ENCODE results near the gene FAM161A. TPM values are rescaled to one million over a fixed set of nuclear protein-coding genes. Genes with fewer than 3 reads are reported as not detected.
"Not testable (repeated sequence)": the region's sequence is repeated elsewhere in the genome, so short reads cannot be mapped to it uniquely, and the experiment has no call there.

Gene FAM161A
- total RNA-seq, 1 donor from 2014 or later = 1.5 TPM

DNA sequence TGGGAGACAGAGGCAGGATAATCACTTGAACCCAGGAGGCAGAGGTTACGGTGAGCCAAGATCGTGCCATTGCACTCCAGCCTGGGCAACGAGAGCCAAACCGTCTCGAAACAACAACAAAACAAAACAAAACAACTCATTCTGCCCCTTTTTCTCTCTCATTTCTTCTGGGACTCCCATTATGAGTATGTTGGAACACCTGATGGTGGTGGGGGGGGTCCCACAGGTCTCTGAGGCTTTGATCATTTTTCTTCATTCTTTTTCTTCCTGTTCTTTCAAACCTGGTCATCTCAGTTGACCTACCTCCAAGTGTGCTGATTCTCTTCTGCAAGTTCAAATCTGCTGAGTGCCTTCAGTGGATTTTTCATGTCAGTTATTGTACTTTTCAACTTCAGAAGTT, 8.2 kb upstream of the FAM161A start:
- no peak overlapping the region for H3K27ac ChIP-seq
- intact Hi-C loops (cut with DNase I) = no loop called here
- peaks cover 14% of the 10 kb centered on the region for H3K36me3 ChIP-seq
- no peak overlapping the region for H3K4me3 ChIP-seq
- no peaks in the 10 kb centered on the region for H3K9me3 ChIP-seq
- no peaks in the 10 kb centered on the region for H3K4me1 ChIP-seq
- no peak for TF ChIP-seq CTCF (IDR thresholded peaks at IDR 0.05)
- no peaks in the 10 kb centered on the region for H3K27me3 ChIP-seq
- DNase-seq (no peak), ATAC-seq (no peak)

- H3K4me3 ChIP-seq = no peak overlapping the region
- TF ChIP-seq CTCF (IDR thresholded peaks at IDR 0.05) = no peak
- ATAC-seq (no peak), DNase-seq (no peak)
- H3K4me1 ChIP-seq = peaks cover 10% of the 10 kb centered on the region
- intact Hi-C loops (cut with DNase I) = no loop called here
- H3K9me3 ChIP-seq = no peaks in the 10 kb centered on the region
- H3K27ac ChIP-seq = no peak overlapping the region
- no peaks in the 10 kb centered on the region for H3K27me3 ChIP-seq
- no peaks in the 10 kb centered on the region for H3K36me3 ChIP-seq
Observed at GRCh38 chr2:61857224-61857623, 3.4 kb upstream of the FAM161A start.

- ATAC-seq (no peak), DNase-seq (no peak)
- H3K27ac ChIP-seq = peak overlapping the region; percentile 39
- no peaks in the 10 kb centered on the region for H3K27me3 ChIP-seq
- intact Hi-C loops (cut with DNase I) = no loop called here
- H3K4me3 ChIP-seq = peak overlapping the region; percentile 75
- TF ChIP-seq CTCF (IDR thresholded peaks at IDR 0.05) = no peak
- H3K9me3 ChIP-seq = no peaks in the 10 kb centered on the region
- peaks cover 10% of the 10 kb centered on the region for H3K4me1 ChIP-seq
- H3K36me3 ChIP-seq = no peaks in the 10 kb centered on the region
Observed at GRCh38 chr2:61855318-61855613, 1.4 kb upstream of the FAM161A start.

GRCh38 chr2:61854564-61855317, 881 bp upstream of the FAM161A start:
- H3K4me3 ChIP-seq = peak overlapping the region; percentile 75
- H3K4me1 ChIP-seq = peaks cover 10% of the 10 kb centered on the region
- no peaks in the 10 kb centered on the region for H3K27me3 ChIP-seq
- intact Hi-C loops (cut with DNase I) = no loop called here
- H3K9me3 ChIP-seq = no peaks in the 10 kb centered on the region
- ATAC-seq (peak; percentile 96), DNase-seq (no peak)
- H3K36me3 ChIP-seq = no peaks in the 10 kb centered on the region
- no peak for TF ChIP-seq CTCF (IDR thresholded peaks at IDR 0.05)
- peak overlapping the region; percentile 39 for H3K27ac ChIP-seq

- Histone ChIP-seq H3K27me3 (no peaks in the 10 kb centered on the region), H3K4me1 (peaks cover 10% of the 10 kb centered on the region), H3K36me3 (no peaks in the 10 kb centered on the region), H3K4me3 (peak overlapping the region; percentile 75), H3K27ac (peak overlapping the region; percentile 73), H3K9me3 (no peaks in the 10 kb centered on the region)
- DNase-seq (peak; percentile 87), ATAC-seq (peak; percentile 87)
- TF ChIP-seq CTCF (IDR thresholded peaks at IDR 0.05) = no peak
- intact Hi-C loops (cut with DNase I) = no loop called here
Observed at GRCh38 chr2:61853086-61853846, 594 bp downstream of the FAM161A start.

DNA sequence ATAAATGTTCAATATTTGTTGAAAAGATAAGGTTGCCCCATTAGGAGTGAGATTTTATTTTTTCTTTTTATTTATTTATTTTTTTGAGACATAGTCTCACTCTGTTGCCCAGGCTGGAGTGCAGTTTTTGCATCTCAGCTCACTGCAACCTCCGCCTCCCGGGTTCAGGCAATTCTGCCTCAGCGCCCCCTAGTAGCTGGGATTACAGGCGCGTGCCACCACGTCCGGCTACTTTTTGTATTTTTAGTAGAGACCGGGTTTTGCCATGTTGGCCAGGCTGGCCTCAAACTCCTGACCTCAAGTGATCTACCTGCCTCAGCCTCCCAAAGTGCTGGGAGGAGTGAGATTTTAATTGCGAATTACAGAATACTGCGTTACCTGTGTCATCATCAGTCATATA, 2.6 kb downstream of the FAM161A start:
- H3K9me3 ChIP-seq; ATAC-seq; DNase-seq; H3K27me3 ChIP-seq; H3K4me3 ChIP-seq; intact Hi-C loops (cut with DNase I); H3K36me3 ChIP-seq; H3K27ac ChIP-seq: not testable (repeated sequence)
- H3K4me1 ChIP-seq = peaks cover 10% of the 10 kb centered on the region
